Measurements from ENCODE around the gene TM4SF5.

Gene TM4SF5

GRCh38 chr17:4790705-4791088 lies 19.0 kb downstream of the TM4SF5 start:
- no peak for ATAC-seq

GRCh38 chr17:4795168-4795567 lies 23.5 kb downstream of the TM4SF5 start:
- ATAC-seq = no peak

GRCh38 chr17:4796552-4796920 lies 24.9 kb downstream of the TM4SF5 start:
- peak; percentile 28 to 33 for ATAC-seq

GRCh38 chr17:4800462-4801196 lies 28.9 kb downstream of the TM4SF5 start:
- no peak for ATAC-seq

- no peak for ATAC-seq
Observed at GRCh38 chr17:4802228-4802627, 30.5 kb downstream of the TM4SF5 start, which contains the start of gene C17orf114. Gene C17orf114 (minus strand): TSS chr17:4802328.

- no peak for ATAC-seq
Observed at GRCh38 chr17:4806456-4806776, 34.7 kb downstream of the TM4SF5 start.

- peak; percentile 98 to 99 for ATAC-seq
Observed at GRCh38 chr17:4806777-4807604, 35.3 kb downstream of the TM4SF5 start, which contains the start of gene PLD2. Gene PLD2 (plus strand): TSS chr17:4807152. CDS start chr17:4807773, 621 bp downstream.

- ATAC-seq = no peak
Observed at GRCh38 chr17:4807605-4808377, 36.1 kb downstream of the TM4SF5 start.

GRCh38 chr17:4808378-4808767 lies 36.7 kb downstream of the TM4SF5 start:
- no peak for ATAC-seq

GRCh38 chr17:4810696-4811290 lies 39.1 kb downstream of the TM4SF5 start:
- ATAC-seq = no peak

GRCh38 chr17:4811471-4811870 lies 39.8 kb downstream of the TM4SF5 start:
- ATAC-seq = no peak

GRCh38 chr17:4812690-4813089 lies 41.0 kb downstream of the TM4SF5 start:
- no peak for ATAC-seq

- no peak for ATAC-seq
Observed at GRCh38 chr17:4815043-4815675, 43.5 kb downstream of the TM4SF5 start.

- ATAC-seq = no peak
Observed at GRCh38 chr17:4816826-4817225, 45.1 kb downstream of the TM4SF5 start.

GRCh38 chr17:4818276-4818675 lies 46.6 kb downstream of the TM4SF5 start:
- ATAC-seq = no peak

GRCh38 chr17:4822835-4823234 lies 51.1 kb downstream of the TM4SF5 start:
- ATAC-seq = no peak

- no peak for ATAC-seq
Observed at GRCh38 chr17:4823373-4824089, 51.8 kb downstream of the TM4SF5 start.

- no peak for ATAC-seq
Observed at GRCh38 chr17:4827399-4827798, 55.7 kb downstream of the TM4SF5 start.

- ATAC-seq = peak; percentile 10 to 22
Observed at GRCh38 chr17:4832829-4833177, 61.1 kb downstream of the TM4SF5 start.
